H9 (cell line): Measurements from ENCODE around the gene PPP1R9A. TPM values are rescaled to one million over a fixed set of nuclear protein-coding genes. Genes with fewer than 3 reads are reported as not detected.

Experiments
- DNase-seq: peaks from one replicate; pipeline ENCODE4 v3.0.0-alpha.2; 2017
- H2AFZ ChIP-seq: one replicate; pipeline ENCODE4 v1.6.1; 2013; ENCODE audit warnings: mild to moderate bottlenecking, low read length, control low read depth, moderate library complexity
- H2AK5ac ChIP-seq: 2 replicates; pipeline ENCODE4 v1.6.1; 2013; ENCODE audit warnings: low read length, control low read depth, mixed read lengths; ENCODE audit not compliant: insufficient read length
- H2BK120ac ChIP-seq: one replicate; pipeline ENCODE4 v1.6.1; 2013; ENCODE audit warnings: low read depth, mild to moderate bottlenecking, low read length, control low read depth, inconsistent platforms; ENCODE audit not compliant: poor library complexity, severe bottlenecking
- H2BK12ac ChIP-seq: 2 replicates; pipeline ENCODE4 v1.6.1; 2013; ENCODE audit warnings: low read length, control low read depth, mixed read lengths, low read depth; ENCODE audit not compliant: insufficient read length
- H2BK15ac ChIP-seq: 2 replicates; pipeline ENCODE4 v1.6.1; 2013; ENCODE audit warnings: low read depth, low read length, control low read depth
- H2BK20ac ChIP-seq: one replicate; pipeline ENCODE4 v1.6.1; 2013; ENCODE audit warnings: low read depth, mild to moderate bottlenecking, low read length, control low read depth, inconsistent platforms; ENCODE audit not compliant: poor library complexity, severe bottlenecking
- H2BK5ac ChIP-seq: 2 replicates; pipeline ENCODE4 v1.6.1; 2013; ENCODE audit warnings: low read length, control low read depth, mixed read lengths; ENCODE audit not compliant: insufficient read length
- H3K14ac ChIP-seq: 2 replicates; pipeline ENCODE4 v1.6.1; 2013; ENCODE audit warnings: low read length, control low read depth; ENCODE audit not compliant: insufficient read depth
- H3K18ac ChIP-seq: 2 replicates; pipeline ENCODE4 v1.6.1; 2013; ENCODE audit warnings: low read depth, mild to moderate bottlenecking, mixed read lengths, low read length, control low read depth; ENCODE audit not compliant: insufficient read length
- H3K23ac ChIP-seq: 2 replicates; pipeline ENCODE4 v1.6.1; 2013; ENCODE audit warnings: low read length, control low read depth, mixed read lengths, low read depth; ENCODE audit not compliant: insufficient read length
- H3K23me2 ChIP-seq: 2 replicates; pipeline ENCODE4 v1.6.1; 2013; ENCODE audit warnings: low read depth, mild to moderate bottlenecking, mixed read lengths, low read length, control low read depth; ENCODE audit not compliant: insufficient read length, poor library complexity, severe bottlenecking
- H3K27ac ChIP-seq: 2 replicates; pipeline ENCODE4 v1.5.1; 2013; ENCODE audit warnings: low read length, control low read depth, mixed read lengths, low read depth; ENCODE audit not compliant: insufficient read length
- H3K27me3 ChIP-seq: 2 replicates; pipeline ENCODE4 v1.6.1; 2013; ENCODE audit warnings: low read length, control low read depth, inconsistent platforms; ENCODE audit not compliant: insufficient read depth
- H3K4ac ChIP-seq: 2 replicates; pipeline ENCODE4 v1.6.1; 2013; ENCODE audit warnings: low read depth, mild to moderate bottlenecking, control low read depth, inconsistent platforms, low read length, moderate library complexity
- H3K4me1 ChIP-seq: 2 replicates; pipeline ENCODE4 v1.6.1; 2013; ENCODE audit warnings: low read length, control low read depth, inconsistent platforms; ENCODE audit not compliant: insufficient read depth
- H3K4me2 ChIP-seq: 2 replicates; pipeline ENCODE4 v1.6.1; 2013; ENCODE audit warnings: low read length, control low read depth, mixed read lengths; ENCODE audit not compliant: insufficient read length, insufficient read depth
- H3K56ac ChIP-seq: 2 replicates; pipeline ENCODE4 v1.6.1; 2013; ENCODE audit warnings: low read depth, mild to moderate bottlenecking, mixed read lengths, low read length, control low read depth; ENCODE audit not compliant: insufficient read length
- H3K79me1 ChIP-seq: 2 replicates; pipeline ENCODE4 v1.6.1; 2013; ENCODE audit warnings: low read depth, mild to moderate bottlenecking, moderate library complexity, low read length, control low read depth, inconsistent platforms; ENCODE audit not compliant: insufficient read depth, poor library complexity, severe bottlenecking
- H3K79me2 ChIP-seq: 2 replicates; pipeline ENCODE4 v1.6.1; 2013; ENCODE audit warnings: low read length, control low read depth, inconsistent platforms; ENCODE audit not compliant: insufficient read depth
- H3K9ac ChIP-seq: 2 replicates; pipeline ENCODE4 v1.6.1; 2013; ENCODE audit warnings: low read length, control low read depth, mixed read lengths; ENCODE audit not compliant: insufficient read length; ENCODE audit errors: extremely low read depth
- H3K9me3 ChIP-seq: one replicate; pipeline ENCODE4 v1.6.1; 2013; ENCODE audit warnings: low read depth, low read length, inconsistent platforms; ENCODE audit not compliant: control insufficient read depth
- H3T11ph ChIP-seq: one replicate; pipeline ENCODE4 v1.6.1; 2013; ENCODE audit warnings: mild to moderate bottlenecking, low read length, control low read depth, inconsistent platforms
- H4K20me1 ChIP-seq: one replicate; pipeline ENCODE4 v1.6.1; 2013; ENCODE audit not compliant: control insufficient read depth, insufficient read length, insufficient read depth
- H4K5ac ChIP-seq: 2 replicates; pipeline ENCODE4 v1.6.1; 2013; ENCODE audit warnings: low read depth, mild to moderate bottlenecking, mixed read lengths, low read length, control low read depth; ENCODE audit not compliant: insufficient read length
- H4K8ac ChIP-seq: replicated peaks from 2 replicates; pipeline ENCODE4 v1.6.1; 2013; ENCODE audit warnings: low read length, control low read depth, mixed read lengths, low read depth; ENCODE audit not compliant: insufficient read length
- H4K91ac ChIP-seq: 2 replicates; pipeline ENCODE4 v1.6.1; 2013; ENCODE audit warnings: low read depth, mild to moderate bottlenecking, moderate library complexity, mixed read lengths, low read length, control low read depth; ENCODE audit not compliant: insufficient read length
- H3K27ac Mint-ChIP-seq, 3 experiments: 2 replicates in 2 of 3; 3 replicates in 1 of 3; pipeline ENCODE4 v1.8.0; 2020 to 2021; ENCODE audit warnings: mixed read lengths in 3 of 3, mild to moderate bottlenecking in 1 of 3, moderate library complexity in 1 of 3
- H3K27me3 Mint-ChIP-seq: 2 replicates; pipeline ENCODE4 v1.8.0; 2021; ENCODE audit warnings: low read depth, mild to moderate bottlenecking, moderate library complexity, mixed read lengths
- H3K36me3 Mint-ChIP-seq, 3 experiments: 2 replicates in 2 of 3; 3 replicates in 1 of 3; pipeline ENCODE4 v1.8.0; 2020 to 2021; ENCODE audit warnings: low read depth in 3 of 3, mixed read lengths in 3 of 3; ENCODE audit not compliant: insufficient read depth in 1 of 3
- H3K4me1 Mint-ChIP-seq, 2 experiments: 2 replicates each; pipeline ENCODE4 v1.8.0; 2020; ENCODE audit warnings: mixed read lengths in 2 of 2
- H3K4me3 Mint-ChIP-seq, 2 experiments: 2 replicates in 1 of 2; 3 replicates in 1 of 2; pipeline ENCODE4 v1.8.0; 2020 to 2021; ENCODE audit warnings: mild to moderate bottlenecking in 2 of 2, mixed read lengths in 2 of 2, moderate library complexity in 1 of 2
- H3K9me3 Mint-ChIP-seq, 2 experiments: 2 replicates in 1 of 2; 3 replicates in 1 of 2; pipeline ENCODE4 v1.8.0; 2020; ENCODE audit warnings: mild to moderate bottlenecking in 2 of 2, mixed read lengths in 2 of 2, moderate library complexity in 1 of 2
- CTCF ChIP-seq: fragments of 200-600 bp; sonication (generic); conservative IDR thresholded peaks from 3 replicates; pipeline ENCODE4 v1.8.0; 2021; ENCODE audit warnings: antibody characterized with exemption, mild to moderate bottlenecking
- WGBS: extraction: QIAGEN DNeasy Blood & Tissue Kit; methylation state at CpG from one replicate; pipeline ENCODE4 v1.1.7; 2013; ENCODE audit warnings: missing lambda C conversion rate, low lambda C conversion rate, mixed read lengths; ENCODE audit not compliant: insufficient read length; ENCODE audit errors: extremely low coverage; 5-methylcytosine and 5-hydroxymethylcytosine counted together
- total RNA-seq: library from RNA; stranded (reverse); gene quantifications from 2 replicates; pipeline ENCODE4 v1.2.1, GENCODE V29; 2021

The PPP1R9A gene
- total RNA-seq, 1 experiment from 2014 or later, result 17.0 TPM

- Histone ChIP-seq H3K79me2 (no peaks in the 10 kb centered on the region), H3K4ac (no peak overlapping the region), H3T11ph (no peak overlapping the region), H3K18ac (no peak overlapping the region), H2BK5ac (no peak overlapping the region), H2BK15ac (no peak overlapping the region), H3K9ac (no peak overlapping the region), H3K79me1 (no peaks in the 10 kb centered on the region), H3K14ac (no peak overlapping the region), H3K23ac (no peak overlapping the region), H4K8ac (no peak overlapping the region), H2BK20ac (no peak overlapping the region), H3K4me1 (no peaks in the 10 kb centered on the region; the same call in 1 of the 2 replicates), H4K91ac (no peak overlapping the region), H3K23me2 (no peaks in the 10 kb centered on the region), H3K56ac (no peak overlapping the region), H2BK12ac (no peak overlapping the region), H3K27ac (no peak overlapping the region), H4K5ac (no peak overlapping the region), H3K9me3 (no peaks in the 10 kb centered on the region), H3K4me2 (no peak overlapping the region), H4K20me1 (no peaks in the 10 kb centered on the region), H2AK5ac (no peak overlapping the region), H3K27me3 (no peaks in the 10 kb centered on the region), H2BK120ac (no peak overlapping the region), H2AFZ (no peak overlapping the region)
- no peaks in the 10 kb centered on the region for H3K9me3 Mint-ChIP-seq
- TF ChIP-seq CTCF, result no peak
- no CpG with 5 or more reads among the region's 4 CpGs for WGBS
- no peaks in the 10 kb centered on the region for H3K27me3 Mint-ChIP-seq
- H3K4me1 Mint-ChIP-seq, result peaks cover 4 to 5% of the 10 kb centered on the region in 2 experiments
- no peaks in the 10 kb centered on the region; a peak in 1 of 7 replicates for H3K36me3 Mint-ChIP-seq
- DNase-seq, result no peak
- no peak overlapping the region for H3K4me3 Mint-ChIP-seq
- peak overlapping the region in 1 of 3 experiments; percentile 72; a peak in 1 of 7 replicates for H3K27ac Mint-ChIP-seq
These were observed 152.5 kb downstream of the PPP1R9A start for GRCh38 chr7:95059842-95060313.
